ENCODE results near the gene UMAD1. TPM values are rescaled to one million over a fixed set of nuclear protein-coding genes. Genes with fewer than 3 reads are reported as not detected.
A peak's percentile ranks its signal among the peaks of the same experiment; 100 is the strongest.
"Not testable (repeated sequence)": the region's sequence is repeated elsewhere in the genome, so short reads cannot be mapped to it uniquely, and the experiment has no call there.

UMAD1 gene
- polyA plus RNA-seq, 1 donor from 2014 or later: 26.0 TPM

DNA sequence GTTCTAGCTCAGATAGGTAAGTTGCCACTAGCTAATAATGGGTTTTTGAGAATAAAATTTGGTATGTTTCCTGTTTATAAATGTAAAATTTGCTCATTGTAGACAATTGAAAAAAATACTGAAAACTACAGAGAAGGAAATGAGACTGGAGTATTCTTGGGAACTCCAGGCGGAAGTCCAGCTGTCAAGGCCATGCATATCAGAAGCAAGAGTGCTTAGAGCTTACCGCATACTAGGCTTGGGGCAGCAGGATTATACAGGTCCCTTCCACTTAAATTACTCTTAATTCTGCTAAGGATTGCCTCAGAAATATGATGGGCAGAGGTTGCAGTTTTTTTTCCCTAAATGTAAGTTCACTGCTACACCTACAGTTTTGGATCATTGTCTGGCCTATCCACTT, 26.6 kb downstream of the UMAD1 start:
- Mint-ChIP-seq H3K9me3 (peaks cover 0 to 5% (median 0%) of the 10 kb centered on the region in 3 donors), H3K4me3 (no peak overlapping the region), H3K4me1 (peaks cover 12 to 35% (median 26%) of the 10 kb centered on the region in 3 donors), H3K36me3 (peaks cover 4% of the 10 kb centered on the region), H3K27me3 (no peaks in the 10 kb centered on the region), H3K27ac (no peak overlapping the region)

DNA sequence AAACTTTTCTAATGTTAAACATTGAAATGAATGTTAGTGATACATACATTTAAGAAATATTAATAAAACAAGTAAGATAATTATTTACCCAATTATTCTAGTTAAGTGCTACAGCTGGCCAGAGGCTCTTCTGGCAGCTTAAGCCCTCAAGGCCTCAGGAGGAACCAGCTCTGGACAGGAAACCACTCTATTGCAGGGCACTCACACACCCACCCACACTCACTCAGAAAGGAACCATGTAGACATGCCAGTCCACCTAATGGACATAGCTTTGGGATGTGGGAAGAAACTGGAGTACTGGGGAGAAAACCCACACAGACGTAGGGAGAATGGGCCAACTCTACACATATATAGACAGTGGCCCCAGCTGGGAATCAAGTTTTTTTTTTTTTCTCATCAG, 28.2 kb downstream of the UMAD1 start:
- H3K36me3 Mint-ChIP-seq: peaks cover 4% of the 10 kb centered on the region
- H3K27me3 Mint-ChIP-seq: no peaks in the 10 kb centered on the region
- H3K27ac Mint-ChIP-seq: no peak overlapping the region
- H3K9me3 Mint-ChIP-seq: peaks cover 0 to 5% (median 0%) of the 10 kb centered on the region in 3 donors
- no peak overlapping the region for H3K4me3 Mint-ChIP-seq
- H3K4me1 Mint-ChIP-seq: peaks cover 20 to 40% (median 35%) of the 10 kb centered on the region in 3 donors

DNA sequence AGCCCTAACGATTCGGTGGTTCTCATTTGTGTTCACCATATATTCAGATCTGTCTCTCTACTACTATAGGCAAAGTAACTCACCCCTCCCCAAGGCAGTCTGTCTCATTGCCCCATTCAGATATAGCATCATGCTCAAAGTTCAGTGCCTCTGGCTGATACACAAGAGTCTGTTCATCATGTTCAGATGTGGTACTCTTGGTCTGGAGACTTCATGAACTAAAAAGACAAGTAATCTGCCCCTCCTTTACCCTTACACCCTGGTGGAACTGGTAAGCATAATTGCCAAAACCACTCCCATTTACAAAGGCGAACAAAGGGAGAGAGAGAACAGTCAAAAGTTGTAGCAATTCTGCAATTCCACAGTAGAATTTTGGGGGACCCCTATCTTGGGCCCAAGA, 29.9 kb downstream of the UMAD1 start:
- Mint-ChIP-seq H3K9me3 (peaks cover 0 to 5% (median 0%) of the 10 kb centered on the region in 3 donors), H3K27me3 (no peaks in the 10 kb centered on the region), H3K4me3 (no peak overlapping the region), H3K27ac (no peak overlapping the region), H3K36me3 (peaks cover 2% of the 10 kb centered on the region), H3K4me1 (peaks cover 19 to 34% (median 26%) of the 10 kb centered on the region in 3 donors)

DNA sequence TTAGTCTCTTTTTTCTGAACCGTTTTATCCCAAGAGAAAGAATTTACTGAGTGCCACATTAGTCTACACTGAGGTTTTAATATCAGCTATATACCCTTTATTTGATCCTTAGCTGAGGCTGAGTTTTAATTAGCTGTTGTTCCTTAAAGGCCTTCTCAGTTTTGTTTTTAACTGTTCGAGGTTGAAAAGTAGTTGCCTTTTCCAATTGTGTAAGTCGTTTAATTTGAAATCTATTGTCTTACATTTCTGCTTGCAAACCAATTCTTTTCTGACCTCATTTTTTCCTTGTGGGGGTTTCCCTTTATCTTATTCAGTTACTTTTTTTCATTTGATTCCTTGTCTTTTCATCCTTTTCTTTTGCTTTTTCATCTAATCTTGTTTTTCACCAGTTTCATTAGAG, 30.8 kb downstream of the UMAD1 start:
- H3K27ac Mint-ChIP-seq: peak overlapping the region in 1 of 3 donors; percentile 69
- no peaks in the 10 kb centered on the region for H3K27me3 Mint-ChIP-seq
- no peak overlapping the region for H3K4me3 Mint-ChIP-seq
- H3K36me3 Mint-ChIP-seq: peaks cover 8% of the 10 kb centered on the region
- peaks cover 0 to 5% (median 0%) of the 10 kb centered on the region in 3 donors for H3K9me3 Mint-ChIP-seq
- H3K4me1 Mint-ChIP-seq: peaks cover 19 to 38% (median 23%) of the 10 kb centered on the region in 3 donors

DNA sequence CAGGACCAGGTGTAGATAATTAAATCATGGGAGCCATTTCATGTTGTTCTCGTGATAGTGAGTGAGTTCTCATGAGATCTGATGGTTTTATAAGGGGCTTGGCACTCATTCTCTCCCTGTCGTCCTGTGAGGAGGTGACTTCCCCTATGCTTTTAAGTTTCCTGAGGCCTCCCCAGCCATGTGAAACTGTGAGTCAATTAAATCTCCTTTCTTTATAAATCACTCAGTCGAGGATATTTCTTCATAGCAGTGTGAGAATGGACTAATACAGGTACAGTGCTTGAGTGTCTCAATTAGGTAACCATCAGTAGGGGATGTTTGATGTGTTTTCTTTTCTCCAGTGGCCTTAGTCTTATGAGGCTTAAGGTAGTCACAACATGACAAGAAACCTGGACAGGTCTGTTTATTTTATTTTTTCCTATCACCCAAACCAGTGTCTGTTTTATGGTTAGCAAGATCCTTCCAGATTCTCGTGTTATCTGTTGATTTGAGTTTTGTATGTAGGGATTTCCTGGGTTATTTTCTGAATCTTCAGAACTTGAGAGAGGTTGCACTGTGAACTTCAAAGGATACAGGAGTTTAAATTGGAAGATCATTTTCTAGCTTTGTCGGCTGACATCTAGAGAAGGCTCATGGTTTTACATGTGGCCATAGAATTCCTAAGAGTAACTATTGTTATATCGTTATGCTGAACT, 32.1 kb downstream of the UMAD1 start:
- H3K27me3 Mint-ChIP-seq: no peaks in the 10 kb centered on the region
- H3K4me3 Mint-ChIP-seq: peak overlapping the region in 1 of 4 donors; percentile 32
- peaks cover 19 to 40% (median 23%) of the 10 kb centered on the region in 3 donors for H3K4me1 Mint-ChIP-seq
- H3K27ac Mint-ChIP-seq: peak overlapping the region in 2 of 3 donors; percentile 45 to 76
- H3K9me3 Mint-ChIP-seq: peaks cover 0 to 9% (median 2%) of the 10 kb centered on the region in 3 donors
- H3K36me3 Mint-ChIP-seq: peaks cover 11% of the 10 kb centered on the region

DNA sequence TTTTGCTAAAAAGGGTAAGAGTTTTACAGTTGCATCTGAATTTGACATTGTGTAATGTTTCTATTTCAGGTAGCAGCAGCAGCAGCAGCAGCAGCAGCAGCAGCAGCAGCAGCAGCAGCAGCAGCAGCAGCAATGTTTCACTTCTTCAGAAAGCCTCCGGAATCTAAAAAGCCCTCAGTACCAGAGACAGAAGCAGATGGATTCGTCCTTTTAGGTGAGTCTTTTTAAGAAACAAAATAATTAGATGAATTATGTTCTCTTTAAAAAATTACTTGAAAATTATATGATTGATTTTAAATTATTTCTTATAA, 32.6 kb downstream of the UMAD1 start:
- Mint-ChIP-seq H3K27me3 (no peaks in the 10 kb centered on the region), H3K27ac (peak overlapping the region in 1 of 3 donors; percentile 45), H3K36me3 (peaks cover 11% of the 10 kb centered on the region), H3K4me3 (no peak overlapping the region), H3K9me3 (peaks cover 2 to 9% (median 2%) of the 10 kb centered on the region in 3 donors), H3K4me1 (peaks cover 17 to 40% (median 23%) of the 10 kb centered on the region in 3 donors)

DNA sequence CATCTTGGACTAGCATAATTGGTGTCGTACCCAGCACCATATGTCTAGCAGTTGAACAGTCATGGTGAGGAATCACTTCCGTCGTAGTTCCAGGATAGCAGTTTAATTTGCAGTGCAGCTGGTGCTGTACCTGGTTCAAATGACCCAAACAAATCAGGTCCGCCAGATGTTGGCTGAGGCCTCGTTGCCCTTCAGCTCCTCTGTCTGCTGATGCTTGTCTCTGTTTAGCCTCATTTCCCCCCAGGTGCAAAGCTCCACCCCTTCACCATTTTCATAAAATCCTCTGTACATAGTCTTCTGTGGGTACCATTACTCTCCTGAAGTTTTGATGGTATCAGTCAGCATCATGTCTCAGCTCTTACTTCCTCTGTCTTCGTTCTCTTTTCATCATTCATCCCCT, 35.1 kb downstream of the UMAD1 start:
- no peaks in the 10 kb centered on the region for H3K27me3 Mint-ChIP-seq
- peak overlapping the region in 1 of 3 donors; percentile 39 for H3K27ac Mint-ChIP-seq
- H3K4me3 Mint-ChIP-seq: no peak overlapping the region
- peaks cover 20 to 41% (median 29%) of the 10 kb centered on the region in 3 donors for H3K4me1 Mint-ChIP-seq
- H3K9me3 Mint-ChIP-seq: peaks cover 2 to 3% (median 2%) of the 10 kb centered on the region in 3 donors
- peaks cover 11% of the 10 kb centered on the region for H3K36me3 Mint-ChIP-seq

DNA sequence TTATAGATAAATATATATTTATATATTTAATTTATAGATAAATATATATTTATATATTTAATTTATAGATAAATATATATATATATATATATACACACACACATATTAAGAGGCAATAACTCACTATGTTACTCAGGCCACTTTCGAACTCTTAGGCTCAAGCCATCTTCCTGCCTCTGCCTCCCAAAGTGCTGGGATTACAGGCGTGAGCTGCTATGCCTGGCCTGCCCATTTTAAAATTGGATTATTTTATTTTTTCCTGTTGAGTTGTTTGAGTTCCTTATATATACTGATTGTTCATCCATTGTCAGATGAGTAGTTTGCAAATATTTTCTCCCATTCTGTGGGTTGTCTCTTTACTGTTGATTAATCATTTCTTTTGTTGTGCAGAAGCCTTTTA, 39.1 kb downstream of the UMAD1 start:
- H3K4me3 Mint-ChIP-seq, H3K27me3 Mint-ChIP-seq, H3K36me3 Mint-ChIP-seq, H3K9me3 Mint-ChIP-seq: not testable (repeated sequence)
- Mint-ChIP-seq H3K4me1 (peaks cover 10 to 26% (median 13%) of the 10 kb centered on the region in 3 donors), H3K27ac (peak overlapping the region in 1 of 3 donors; percentile 6)

DNA sequence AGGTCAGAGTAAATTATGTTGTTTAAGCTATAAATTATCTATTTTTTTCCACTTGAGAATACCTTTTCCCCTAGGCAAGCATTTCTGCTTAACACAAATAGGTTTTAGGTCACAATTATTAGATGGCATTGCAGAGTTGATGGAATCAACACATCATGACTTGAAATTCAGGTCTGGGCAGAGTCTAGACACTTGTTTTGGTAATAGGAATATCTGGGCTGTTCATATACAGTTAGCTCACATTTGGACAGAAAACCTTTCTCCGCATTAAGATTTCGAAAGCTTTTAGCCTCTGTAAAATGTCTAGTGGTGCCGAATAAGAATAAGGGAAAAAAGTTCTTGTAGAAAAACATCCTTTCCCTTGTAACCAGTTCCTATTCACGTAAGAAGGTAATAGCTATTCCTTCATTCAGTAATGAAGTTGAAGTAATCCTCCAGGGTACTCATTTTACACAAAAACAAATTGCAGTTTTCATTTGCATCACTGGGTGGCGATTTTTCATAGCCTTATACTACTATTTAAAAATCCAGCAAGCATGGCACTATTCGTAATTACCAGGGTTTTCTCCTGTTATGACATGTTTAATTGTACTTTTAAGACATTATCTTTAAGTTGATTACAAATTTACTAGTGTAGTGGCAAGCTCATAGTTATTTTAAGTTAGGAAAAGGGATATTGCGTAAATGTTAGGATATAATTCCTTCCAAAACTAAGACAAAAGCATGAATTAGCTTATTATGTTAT, 40.8 kb downstream of the UMAD1 start:
- no peak overlapping the region for H3K4me3 Mint-ChIP-seq
- peaks cover 2 to 3% (median 2%) of the 10 kb centered on the region in 3 donors for H3K9me3 Mint-ChIP-seq
- H3K36me3 Mint-ChIP-seq: peaks cover 3% of the 10 kb centered on the region
- no peaks in the 10 kb centered on the region for H3K27me3 Mint-ChIP-seq
- no peak overlapping the region for H3K27ac Mint-ChIP-seq
- H3K4me1 Mint-ChIP-seq: peaks cover 10 to 20% (median 13%) of the 10 kb centered on the region in 3 donors

DNA sequence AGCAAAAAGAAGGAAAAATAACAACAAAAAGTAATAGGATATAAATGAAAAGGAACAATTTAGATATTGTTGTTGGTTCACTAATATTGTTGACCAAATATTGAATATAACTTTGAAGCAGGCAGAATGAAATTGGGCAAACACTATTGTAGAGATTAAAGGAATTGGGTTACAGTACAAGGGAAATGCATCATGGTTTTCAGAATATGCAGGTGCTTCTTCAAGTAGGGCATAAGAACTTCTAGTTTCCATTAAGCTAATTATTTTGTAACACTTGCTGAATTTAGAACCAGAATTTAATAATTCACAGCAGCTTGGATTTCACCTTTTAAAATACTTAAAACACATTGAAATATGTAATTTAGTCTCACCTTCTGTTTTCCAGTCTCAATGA, 41.4 kb downstream of the UMAD1 start:
- Mint-ChIP-seq H3K27ac (no peak overlapping the region), H3K4me3 (no peak overlapping the region), H3K36me3 (peaks cover 7% of the 10 kb centered on the region), H3K9me3 (peaks cover 2 to 3% (median 2%) of the 10 kb centered on the region in 3 donors), H3K4me1 (peaks cover 10 to 24% (median 13%) of the 10 kb centered on the region in 3 donors), H3K27me3 (no peaks in the 10 kb centered on the region)

DNA sequence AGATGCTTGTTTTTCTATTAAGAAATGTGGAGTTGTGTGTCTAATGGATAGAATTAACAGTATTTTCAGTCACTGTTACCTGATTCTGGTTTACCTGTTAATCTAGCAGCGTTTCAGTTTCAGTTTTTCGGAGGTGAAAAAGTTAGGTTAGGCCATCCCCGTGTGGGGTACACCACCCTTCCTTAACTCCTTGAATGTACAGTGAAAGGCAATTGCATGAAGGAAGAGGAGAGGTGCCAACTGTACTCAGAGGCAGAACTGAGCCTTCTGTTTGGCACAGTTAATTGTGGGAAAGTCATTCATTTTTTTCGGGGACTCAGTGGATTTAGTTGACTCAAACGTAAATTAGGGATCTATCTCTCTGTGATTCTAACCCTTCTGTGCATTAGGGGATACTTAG, 42.3 kb downstream of the UMAD1 start:
- peaks cover 4% of the 10 kb centered on the region for H3K36me3 Mint-ChIP-seq
- no peak overlapping the region for H3K4me3 Mint-ChIP-seq
- no peaks in the 10 kb centered on the region for H3K27me3 Mint-ChIP-seq
- peaks cover 0 to 1% (median 0%) of the 10 kb centered on the region in 3 donors for H3K9me3 Mint-ChIP-seq
- peaks cover 10 to 27% (median 13%) of the 10 kb centered on the region in 3 donors for H3K4me1 Mint-ChIP-seq
- H3K27ac Mint-ChIP-seq: no peak overlapping the region

DNA sequence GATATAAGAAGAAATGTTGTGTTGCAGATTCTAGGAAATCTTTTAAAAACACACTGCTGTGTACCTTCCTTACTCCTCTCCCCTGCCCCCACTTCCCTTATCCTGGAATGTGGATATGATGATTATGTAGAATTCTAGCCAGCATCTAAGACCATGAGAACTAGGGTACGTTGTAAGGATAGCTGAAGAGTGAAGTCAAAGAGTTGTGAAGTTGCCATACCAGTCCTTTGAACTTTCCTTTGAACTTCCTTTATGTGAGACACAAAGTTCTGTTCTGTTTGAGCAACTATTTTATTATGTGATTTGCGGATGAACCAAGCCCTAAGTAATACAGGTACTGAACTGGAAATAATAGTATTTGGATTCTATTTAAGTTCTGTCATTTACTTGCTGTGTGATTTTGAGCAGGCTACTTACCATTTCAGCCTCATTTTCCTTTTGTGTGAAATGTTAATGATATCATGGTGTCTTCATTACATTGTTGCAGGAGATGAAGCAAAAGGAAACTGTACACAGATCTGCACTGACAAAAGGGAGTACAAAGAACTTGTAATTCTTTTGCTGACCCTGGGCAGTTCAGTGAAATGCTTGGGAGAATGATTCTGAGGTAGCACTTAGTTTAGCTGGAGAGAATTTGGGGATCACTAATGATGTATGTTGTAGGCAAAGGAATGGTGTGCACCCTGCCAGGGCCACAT, 46.4 kb downstream of the UMAD1 start:
- H3K9me3 Mint-ChIP-seq: no peaks in the 10 kb centered on the region
- no peak overlapping the region for H3K27ac Mint-ChIP-seq
- H3K4me1 Mint-ChIP-seq: peaks cover 4 to 18% (median 11%) of the 10 kb centered on the region in 3 donors
- no peaks in the 10 kb centered on the region for H3K27me3 Mint-ChIP-seq
- H3K4me3 Mint-ChIP-seq: no peak overlapping the region
- peaks cover 4% of the 10 kb centered on the region for H3K36me3 Mint-ChIP-seq

DNA sequence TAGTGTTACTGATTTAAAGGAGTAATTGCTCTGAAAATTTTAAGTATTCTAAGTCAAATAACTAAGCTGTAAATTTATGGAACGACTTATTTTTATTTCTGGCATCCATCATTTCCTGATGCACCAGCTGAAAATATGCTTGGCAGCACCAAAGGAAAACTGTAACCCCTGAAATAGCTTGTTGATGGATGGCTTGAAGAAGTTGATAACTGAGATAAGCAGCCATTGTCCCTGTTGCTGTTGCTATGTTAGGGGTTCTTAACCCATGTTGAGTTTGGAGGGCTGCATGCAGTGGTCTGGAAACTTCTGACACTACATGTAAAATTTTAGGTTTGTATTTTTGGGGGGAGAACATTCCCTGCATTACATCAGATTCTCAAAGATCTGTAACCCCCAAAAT, 47.2 kb downstream of the UMAD1 start:
- no peak overlapping the region for H3K4me3 Mint-ChIP-seq
- H3K4me1 Mint-ChIP-seq: peaks cover 4 to 20% (median 8%) of the 10 kb centered on the region in 3 donors

DNA sequence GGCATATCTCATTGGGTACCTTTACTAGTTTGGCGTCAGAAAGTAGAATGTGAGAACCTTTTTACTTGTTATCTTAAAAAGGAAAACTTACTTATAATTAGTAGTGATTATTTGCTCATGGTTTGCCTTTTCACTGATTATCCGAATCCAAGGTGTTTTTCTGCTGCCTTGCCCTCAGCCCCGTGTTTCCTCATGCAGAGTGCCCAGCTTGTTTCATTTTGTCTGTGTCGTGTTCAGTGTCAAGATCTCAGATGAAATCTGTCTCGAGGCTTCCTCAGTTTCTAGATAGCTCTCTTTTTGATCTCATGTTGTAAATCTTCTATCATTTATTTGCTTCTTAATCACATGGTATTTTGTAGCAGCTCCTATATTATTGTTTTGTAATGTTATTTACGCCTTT, 47.8 kb downstream of the UMAD1 start:
- Mint-ChIP-seq H3K36me3 (peaks cover 9% of the 10 kb centered on the region), H3K27ac (no peak overlapping the region), H3K4me3 (no peak overlapping the region), H3K4me1 (peaks cover 4 to 19% (median 4%) of the 10 kb centered on the region in 3 donors), H3K27me3 (no peaks in the 10 kb centered on the region), H3K9me3 (no peaks in the 10 kb centered on the region)

More for the DNA sequence above, 47.2 kb downstream of the UMAD1 start:
- no peak overlapping the region for H3K27ac Mint-ChIP-seq
- no peaks in the 10 kb centered on the region for H3K9me3 Mint-ChIP-seq
- no peaks in the 10 kb centered on the region for H3K27me3 Mint-ChIP-seq
- H3K36me3 Mint-ChIP-seq: peaks cover 8% of the 10 kb centered on the region

DNA sequence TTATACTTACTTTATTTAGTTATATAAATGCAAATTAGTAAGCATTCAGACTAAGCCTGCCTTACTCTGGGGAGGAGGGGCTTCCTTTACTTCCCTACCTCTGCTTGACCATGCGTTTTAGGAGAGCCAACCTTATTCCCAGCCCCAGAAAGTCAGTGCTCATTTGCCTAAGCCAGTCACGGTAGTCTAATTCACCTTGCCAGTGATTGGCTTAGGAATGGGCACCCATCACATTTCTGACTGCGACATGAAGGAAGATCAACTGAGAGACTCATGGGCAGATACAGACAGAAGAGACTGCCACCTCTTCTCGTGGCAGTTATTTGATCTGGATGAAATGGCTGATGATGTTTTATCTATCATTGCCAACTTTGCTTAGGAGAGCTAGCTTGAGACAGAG, 48.4 kb downstream of the UMAD1 start:
- H3K27ac Mint-ChIP-seq: no peak overlapping the region
- no peaks in the 10 kb centered on the region for H3K27me3 Mint-ChIP-seq
- no peak overlapping the region for H3K4me3 Mint-ChIP-seq
- H3K36me3 Mint-ChIP-seq: peaks cover 9% of the 10 kb centered on the region
- peaks cover 4 to 19% (median 4%) of the 10 kb centered on the region in 3 donors for H3K4me1 Mint-ChIP-seq
- no peaks in the 10 kb centered on the region for H3K9me3 Mint-ChIP-seq

Measured in IgD-negative memory B cell (primary cell).